Epithelial cell of proximal tubule (primary cell): ENCODE measurements around the gene PLXNB2. TPM values are rescaled to one million over a fixed set of nuclear protein-coding genes. Genes with fewer than 3 reads are reported as not detected.
"Not testable (repeated sequence)": the region's sequence is repeated elsewhere in the genome, so short reads cannot be mapped to it uniquely, and the experiment has no call there.

Experiments
- DNase-seq: peaks from one replicate; pipeline ENCODE4 v3.0.0-alpha.2; 2011; ENCODE audit warnings: low read depth
- H3K4me3 ChIP-seq: 2 replicates; pipeline ENCODE4 v1.5.1; 2011; ENCODE audit warnings: low read depth, mild to moderate bottlenecking, low read length
- total RNA-seq: library from RNA; depleted of rRNA; stranded (reverse); fragments of >200 nt; gene quantifications from 2 replicates; pipeline ENCODE4 v1.2.3, GENCODE V29; 2015
- TF ChIP-seq, protein P1 (sequence below): conservative IDR thresholded peaks from 2 replicates; pipeline ENCODE4 v1.5.1; 2012; ENCODE audit warnings: low read depth, mild to moderate bottlenecking, low read length

Gene PLXNB2
- total RNA-seq, 1 donor from 2014 or later = 177 TPM

- DNase-seq = no peak
- TF ChIP-seq, protein P1, sequence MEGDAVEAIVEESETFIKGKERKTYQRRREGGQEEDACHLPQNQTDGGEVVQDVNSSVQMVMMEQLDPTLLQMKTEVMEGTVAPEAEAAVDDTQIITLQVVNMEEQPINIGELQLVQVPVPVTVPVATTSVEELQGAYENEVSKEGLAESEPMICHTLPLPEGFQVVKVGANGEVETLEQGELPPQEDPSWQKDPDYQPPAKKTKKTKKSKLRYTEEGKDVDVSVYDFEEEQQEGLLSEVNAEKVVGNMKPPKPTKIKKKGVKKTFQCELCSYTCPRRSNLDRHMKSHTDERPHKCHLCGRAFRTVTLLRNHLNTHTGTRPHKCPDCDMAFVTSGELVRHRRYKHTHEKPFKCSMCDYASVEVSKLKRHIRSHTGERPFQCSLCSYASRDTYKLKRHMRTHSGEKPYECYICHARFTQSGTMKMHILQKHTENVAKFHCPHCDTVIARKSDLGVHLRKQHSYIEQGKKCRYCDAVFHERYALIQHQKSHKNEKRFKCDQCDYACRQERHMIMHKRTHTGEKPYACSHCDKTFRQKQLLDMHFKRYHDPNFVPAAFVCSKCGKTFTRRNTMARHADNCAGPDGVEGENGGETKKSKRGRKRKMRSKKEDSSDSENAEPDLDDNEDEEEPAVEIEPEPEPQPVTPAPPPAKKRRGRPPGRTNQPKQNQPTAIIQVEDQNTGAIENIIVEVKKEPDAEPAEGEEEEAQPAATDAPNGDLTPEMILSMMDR = peak; percentile 34
- no peak overlapping the region for H3K4me3 ChIP-seq
Observed at GRCh38 chr22:50274311-50274710, 33.1 kb downstream of the PLXNB2 start.

- DNase-seq, H3K4me3 ChIP-seq: not testable (repeated sequence)
Observed at GRCh38 chr22:50273781-50274180, 33.7 kb downstream of the PLXNB2 start.

GRCh38 chr22:50273352-50273751 lies 34.1 kb downstream of the PLXNB2 start:
- not testable (repeated sequence) for DNase-seq, H3K4me3 ChIP-seq

DNA sequence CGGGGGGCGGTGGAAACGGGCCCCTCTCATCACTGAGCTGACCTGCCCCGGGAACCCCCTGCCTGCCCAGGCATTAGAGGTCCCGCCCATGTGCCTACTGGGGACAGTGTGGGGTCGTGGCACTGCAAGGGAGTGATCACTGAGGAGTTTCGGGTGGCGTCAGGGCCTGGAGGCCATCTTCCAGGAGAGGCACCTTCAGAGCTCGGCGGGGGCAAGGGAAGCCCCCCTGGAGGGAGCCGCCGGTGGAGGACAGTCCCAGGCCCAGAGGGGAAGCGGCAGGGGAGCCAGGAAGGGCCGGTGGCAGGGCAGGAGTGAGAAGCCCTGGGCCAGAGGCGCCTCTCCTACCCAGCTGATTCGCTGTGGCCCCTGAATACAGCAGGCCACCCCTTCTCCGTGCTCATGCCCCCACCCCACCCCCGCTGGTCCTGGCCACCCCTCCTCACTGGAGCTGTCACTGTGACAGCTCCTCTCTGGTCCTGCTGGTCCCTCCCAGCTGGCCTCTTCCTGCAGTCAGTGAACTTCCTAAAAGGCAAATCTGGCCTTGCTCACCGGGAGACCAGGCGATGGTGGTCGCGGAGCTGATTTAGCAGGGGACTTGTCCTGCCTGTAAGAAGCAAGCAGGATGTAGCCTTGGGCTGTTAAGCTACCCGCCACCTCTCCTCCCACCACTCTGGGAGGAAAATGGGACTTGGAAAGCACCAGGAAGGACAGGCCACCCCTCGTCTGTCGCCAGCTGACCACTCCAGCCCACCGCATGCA lies 35.2 kb downstream of the PLXNB2 start:
- no peak for DNase-seq
- TF ChIP-seq, protein P1 = no peak

GRCh38 chr22:50271519-50271970 lies 35.9 kb downstream of the PLXNB2 start:
- peak overlapping the region; percentile 65 for H3K4me3 ChIP-seq
- no peak for DNase-seq
- TF ChIP-seq, protein P1 = peak; percentile 22

More for the DNA sequence above, 35.2 kb downstream of the PLXNB2 start:
- H3K4me3 ChIP-seq = no peak overlapping the region

- H3K4me3 ChIP-seq = peak overlapping the region; percentile 65
- TF ChIP-seq, protein P1 = no peak
- no peak for DNase-seq
Observed at GRCh38 chr22:50270666-50271394, 36.6 kb downstream of the PLXNB2 start.

GRCh38 chr22:50269970-50270665 lies 37.3 kb downstream of the PLXNB2 start, which contains the start of gene MAPK11:
Gene MAPK11, minus strand, starts transcription at chr22:50270380. Its CDS starts 88 bp downstream, at chr22:50270292.
- no peak for DNase-seq
- TF ChIP-seq, protein P1 = no peak

More at GRCh38 chr22:50269970-50270665, 37.3 kb downstream of the PLXNB2 start, which contains the start of gene MAPK11:
- peak within 1 kb of the TSS; percentile 65 for H3K4me3 ChIP-seq
